GM12872 (cell line): ENCODE data around the gene EVI5L.

Experiments
- CTCF ChIP-seq: IDR thresholded peaks from 3 replicates; pipeline ENCODE4 v1.5.1; 2011; ENCODE audit warnings: low read depth, mild to moderate bottlenecking, low read length, moderate library complexity; ENCODE audit not compliant: insufficient read depth

Gene EVI5L

GRCh38 chr19:7788933-7789323 is 41.1 kb upstream of the EVI5L start:
- no peak for TF ChIP-seq CTCF

GRCh38 chr19:7789447-7789846 is 40.6 kb upstream of the EVI5L start:
- TF ChIP-seq CTCF = no peak

GRCh38 chr19:7790416-7790815 is 39.6 kb upstream of the EVI5L start:
- TF ChIP-seq CTCF = no peak

- no peak for TF ChIP-seq CTCF
These were observed 37.7 kb upstream of the EVI5L start for GRCh38 chr19:7792281-7792680.

GRCh38 chr19:7793493-7793892 is 36.5 kb upstream of the EVI5L start:
- no peak for TF ChIP-seq CTCF

- TF ChIP-seq CTCF = no peak
These were observed 34.4 kb upstream of the EVI5L start for GRCh38 chr19:7795555-7796161.

- TF ChIP-seq CTCF = peak; percentile 37; the same call in 1 of the 3 replicates
These were observed 30.2 kb upstream of the EVI5L start for GRCh38 chr19:7799640-7800355.
